GM12891 (cell line): ENCODE measurements around the gene HSPBAP1.

Experiments
- POLR2A ChIP-seq: IDR thresholded peaks from 2 replicates; pipeline ENCODE4 v1.6.1; 2011; ENCODE audit warnings: low read depth, low read length, control low read depth
- POLR2AphosphoS5 ChIP-seq: IDR thresholded peaks from 2 replicates; pipeline ENCODE4 v1.6.1; 2011; ENCODE audit warnings: low read depth, low read length, control low read depth
- TAF1 ChIP-seq: IDR thresholded peaks from 2 replicates; pipeline ENCODE4 v1.6.1; 2011; ENCODE audit warnings: low read depth, low read length, control low read depth

- no peak for TF ChIP-seq POLR2A
- no peak for TF ChIP-seq POLR2AphosphoS5
- no peak for TF ChIP-seq TAF1
These were observed 5.7 kb upstream of the HSPBAP1 start for GRCh38 chr3:122799322-122799721.
